Activated naive CD8-positive, alpha-beta T cell (primary cell): ENCODE measurements around the gene BRAP.
"Not testable (repeated sequence)": the region's sequence is repeated elsewhere in the genome, so short reads cannot be mapped to it uniquely, and the experiment has no call there.

ENCODE experiments used
- H3K27ac Mint-ChIP-seq: one replicate; pipeline ENCODE4 v1.8.0; 2021; ENCODE audit warnings: mixed read lengths
- H3K27me3 Mint-ChIP-seq: one replicate; pipeline ENCODE4 v1.8.0; 2021; ENCODE audit warnings: mixed read lengths
- H3K36me3 Mint-ChIP-seq: one replicate; pipeline ENCODE4 v1.8.0; 2021; ENCODE audit warnings: mixed read lengths
- H3K4me1 Mint-ChIP-seq: one replicate; pipeline ENCODE4 v1.8.0; 2021; ENCODE audit warnings: low read depth, mixed read lengths
- H3K4me3 Mint-ChIP-seq: one replicate; pipeline ENCODE4 v1.8.0; 2021; ENCODE audit warnings: mild to moderate bottlenecking, mixed read lengths
- H3K9me3 Mint-ChIP-seq: one replicate; pipeline ENCODE4 v1.8.0; 2021; ENCODE audit warnings: low read depth, mixed read lengths

The BRAP gene

GRCh38 chr12:111687952-111688351 lies 2.2 kb upstream of the BRAP start:
- no peaks in the 10 kb centered on the region for H3K27me3 Mint-ChIP-seq
- H3K27ac Mint-ChIP-seq: peak overlapping the region; percentile 54
- H3K9me3 Mint-ChIP-seq: no peaks in the 10 kb centered on the region
- peaks cover 5% of the 10 kb centered on the region for H3K36me3 Mint-ChIP-seq
- H3K4me1 Mint-ChIP-seq: peaks cover 37% of the 10 kb centered on the region
- H3K4me3 Mint-ChIP-seq: no peak overlapping the region

GRCh38 chr12:111687255-111687654 lies 1.5 kb upstream of the BRAP start:
- Mint-ChIP-seq H3K9me3 (no peaks in the 10 kb centered on the region), H3K27ac (peak overlapping the region; percentile 90), H3K27me3 (no peaks in the 10 kb centered on the region), H3K36me3 (peaks cover 4% of the 10 kb centered on the region), H3K4me3 (peak overlapping the region; percentile 96), H3K4me1 (peaks cover 37% of the 10 kb centered on the region)

GRCh38 chr12:111686574-111687105 lies 884 bp upstream of the BRAP start:
- Mint-ChIP-seq H3K36me3 (peaks cover 2% of the 10 kb centered on the region), H3K9me3 (no peaks in the 10 kb centered on the region), H3K27ac (peak overlapping the region; percentile 90), H3K27me3 (no peaks in the 10 kb centered on the region), H3K4me3 (peak overlapping the region; percentile 96), H3K4me1 (peaks cover 38% of the 10 kb centered on the region)

GRCh38 chr12:111685322-111685810 lies 390 bp downstream of the BRAP start:
- peak overlapping the region; percentile 96 for H3K4me3 Mint-ChIP-seq
- peaks cover 39% of the 10 kb centered on the region for H3K4me1 Mint-ChIP-seq
- H3K27me3 Mint-ChIP-seq: no peaks in the 10 kb centered on the region
- peaks cover 2% of the 10 kb centered on the region for H3K36me3 Mint-ChIP-seq
- peak overlapping the region; percentile 92 for H3K27ac Mint-ChIP-seq
- no peaks in the 10 kb centered on the region for H3K9me3 Mint-ChIP-seq

GRCh38 chr12:111684485-111685198 lies 1.1 kb downstream of the BRAP start:
- Mint-ChIP-seq H3K27ac (peak overlapping the region; percentile 92), H3K4me3 (peak overlapping the region; percentile 96), H3K4me1 (peaks cover 39% of the 10 kb centered on the region)
- not testable (repeated sequence) for H3K9me3 Mint-ChIP-seq, H3K27me3 Mint-ChIP-seq, H3K36me3 Mint-ChIP-seq

GRCh38 chr12:111677186-111677585 lies 8.6 kb downstream of the BRAP start:
- H3K27ac Mint-ChIP-seq: peak overlapping the region; percentile 42
- no peak overlapping the region for H3K4me3 Mint-ChIP-seq
- no peaks in the 10 kb centered on the region for H3K27me3 Mint-ChIP-seq
- no peaks in the 10 kb centered on the region for H3K9me3 Mint-ChIP-seq
- peaks cover 1% of the 10 kb centered on the region for H3K4me1 Mint-ChIP-seq
- no peaks in the 10 kb centered on the region for H3K36me3 Mint-ChIP-seq

- Mint-ChIP-seq H3K27ac (no peak overlapping the region), H3K27me3 (no peaks in the 10 kb centered on the region), H3K36me3 (no peaks in the 10 kb centered on the region)
These were observed 12.3 kb downstream of the BRAP start for GRCh38 chr12:111673503-111673902.

GRCh38 chr12:111672822-111673381 lies 12.9 kb downstream of the BRAP start:
- Mint-ChIP-seq H3K27me3 (no peaks in the 10 kb centered on the region), H3K4me1 (no peaks in the 10 kb centered on the region), H3K36me3 (no peaks in the 10 kb centered on the region), H3K9me3 (no peaks in the 10 kb centered on the region), H3K27ac (no peak overlapping the region), H3K4me3 (no peak overlapping the region)

More at GRCh38 chr12:111673503-111673902, 12.3 kb downstream of the BRAP start:
- no peak overlapping the region for H3K4me3 Mint-ChIP-seq
- H3K9me3 Mint-ChIP-seq: no peaks in the 10 kb centered on the region
- no peaks in the 10 kb centered on the region for H3K4me1 Mint-ChIP-seq

GRCh38 chr12:111664961-111665865 lies 20.5 kb downstream of the BRAP start:
- Mint-ChIP-seq H3K36me3 (peaks cover 5% of the 10 kb centered on the region), H3K9me3 (no peaks in the 10 kb centered on the region), H3K4me3 (no peak overlapping the region), H3K4me1 (no peaks in the 10 kb centered on the region), H3K27me3 (no peaks in the 10 kb centered on the region), H3K27ac (peak overlapping the region; percentile 41)

- H3K27me3 Mint-ChIP-seq: no peaks in the 10 kb centered on the region
- H3K4me1 Mint-ChIP-seq: no peaks in the 10 kb centered on the region
- no peaks in the 10 kb centered on the region for H3K9me3 Mint-ChIP-seq
- H3K27ac Mint-ChIP-seq: peak overlapping the region; percentile 41
- peaks cover 5% of the 10 kb centered on the region for H3K36me3 Mint-ChIP-seq
- H3K4me3 Mint-ChIP-seq: no peak overlapping the region
These were observed 21.3 kb downstream of the BRAP start for GRCh38 chr12:111664499-111664898.

GRCh38 chr12:111656016-111656415 lies 29.7 kb downstream of the BRAP start:
- Mint-ChIP-seq H3K9me3 (no peaks in the 10 kb centered on the region), H3K36me3 (peaks cover 4% of the 10 kb centered on the region), H3K27me3 (no peaks in the 10 kb centered on the region), H3K4me1 (no peaks in the 10 kb centered on the region), H3K27ac (no peak overlapping the region), H3K4me3 (no peak overlapping the region)

GRCh38 chr12:111655356-111655755 lies 30.4 kb downstream of the BRAP start:
- no peak overlapping the region for H3K4me3 Mint-ChIP-seq
- no peaks in the 10 kb centered on the region for H3K9me3 Mint-ChIP-seq
- peaks cover 4% of the 10 kb centered on the region for H3K36me3 Mint-ChIP-seq
- peak overlapping the region; percentile 30 for H3K27ac Mint-ChIP-seq
- H3K4me1 Mint-ChIP-seq: no peaks in the 10 kb centered on the region
- no peaks in the 10 kb centered on the region for H3K27me3 Mint-ChIP-seq

GRCh38 chr12:111653596-111653995 lies 32.2 kb downstream of the BRAP start:
- Mint-ChIP-seq H3K27ac (no peak overlapping the region), H3K4me1 (no peaks in the 10 kb centered on the region), H3K27me3 (no peaks in the 10 kb centered on the region), H3K4me3 (no peak overlapping the region), H3K9me3 (no peaks in the 10 kb centered on the region), H3K36me3 (peaks cover 9% of the 10 kb centered on the region)

GRCh38 chr12:111652530-111652929 lies 33.2 kb downstream of the BRAP start:
- H3K9me3 Mint-ChIP-seq, H3K27me3 Mint-ChIP-seq, H3K4me3 Mint-ChIP-seq, H3K27ac Mint-ChIP-seq, H3K36me3 Mint-ChIP-seq, H3K4me1 Mint-ChIP-seq: not testable (repeated sequence)

GRCh38 chr12:111650912-111651311 lies 34.8 kb downstream of the BRAP start:
- H3K4me3 Mint-ChIP-seq: no peak overlapping the region
- no peaks in the 10 kb centered on the region for H3K4me1 Mint-ChIP-seq
- no peak overlapping the region for H3K27ac Mint-ChIP-seq
- no peaks in the 10 kb centered on the region for H3K9me3 Mint-ChIP-seq
- peaks cover 8% of the 10 kb centered on the region for H3K36me3 Mint-ChIP-seq
- no peaks in the 10 kb centered on the region for H3K27me3 Mint-ChIP-seq
